ENCODE measurements around the gene CRMP1.
"Not testable (repeated sequence)": the region's sequence is repeated elsewhere in the genome, so short reads cannot be mapped to it uniquely, and the experiment has no call there.

The CRMP1 gene

GRCh38 chr4:5856362-5856761 lies 36.5 kb downstream of the CRMP1 start:
- DNase-seq (ENCODE audit: low spot score) = not testable (repeated sequence)

GRCh38 chr4:5854929-5855328 lies 38.0 kb downstream of the CRMP1 start:
- DNase-seq (ENCODE audit: low spot score) = no peak

DNA sequence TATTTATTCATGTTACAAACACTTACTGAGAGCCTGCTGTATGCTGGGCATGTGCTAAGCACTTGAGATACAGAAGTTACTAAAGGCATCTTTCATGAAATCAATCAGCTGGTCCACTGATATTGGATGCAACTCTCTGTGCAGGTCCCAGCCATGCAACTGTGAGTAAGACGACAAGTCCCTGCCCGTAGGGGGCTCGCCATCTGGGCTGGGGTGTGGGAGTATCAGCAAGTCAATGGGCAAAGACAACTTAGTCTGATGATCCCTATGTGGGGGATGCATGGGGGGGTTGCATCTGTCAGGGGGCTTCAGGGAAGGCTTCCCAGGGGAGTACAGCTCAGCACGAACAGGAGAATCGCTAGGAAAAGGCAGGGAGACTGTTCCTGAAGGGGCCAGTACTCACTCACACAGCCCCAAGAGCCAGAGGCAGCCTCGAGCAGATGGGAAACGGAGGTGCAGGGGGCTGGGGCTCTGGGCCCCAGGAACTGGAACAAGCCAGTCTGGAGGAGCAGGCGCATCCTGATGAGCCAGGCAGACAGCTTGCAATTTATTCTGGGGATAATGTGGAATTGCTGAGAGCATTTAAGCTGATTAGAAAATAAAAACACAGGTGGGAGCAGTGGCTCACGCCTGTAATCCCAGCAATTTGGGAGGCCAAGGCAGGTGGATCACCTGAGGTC lies 40.2 kb downstream of the CRMP1 start:
- DNase-seq (ENCODE audit: low spot score) = no peak

DNA sequence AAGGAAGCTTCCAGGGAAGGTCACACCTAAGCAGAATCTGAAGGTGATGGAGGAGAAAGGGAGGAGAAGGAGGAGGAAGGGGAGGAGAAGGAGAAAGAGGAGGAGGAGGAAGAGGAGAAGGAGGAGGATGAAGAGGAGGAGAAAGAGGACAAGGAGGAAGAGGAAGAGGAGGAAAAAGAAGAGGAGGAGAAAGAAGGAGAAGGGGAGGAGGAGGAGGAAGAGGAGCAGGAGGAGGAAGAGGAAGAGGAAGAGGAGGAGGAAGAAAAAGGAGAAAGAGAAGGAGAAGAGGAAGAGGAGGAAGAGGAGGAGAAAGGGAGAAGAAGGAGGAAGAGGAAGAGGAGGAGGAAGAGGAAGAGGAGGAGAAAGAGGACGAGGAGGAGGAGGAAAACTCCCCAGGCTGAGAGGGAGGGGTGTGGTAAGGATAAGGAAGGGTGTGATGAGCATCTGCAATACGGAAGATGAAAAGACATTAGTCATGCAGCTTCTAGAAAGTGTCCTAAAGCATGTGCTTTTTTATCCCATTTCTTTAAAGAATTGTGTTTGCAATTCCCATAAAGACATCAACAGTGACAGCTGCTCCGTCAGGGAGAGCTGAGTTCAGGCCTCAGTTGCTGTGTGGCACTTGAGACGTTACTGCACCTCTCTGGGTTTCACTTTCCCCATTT lies 41.1 kb downstream of the CRMP1 start:
- no peak for DNase-seq (ENCODE audit: low spot score)

DNA sequence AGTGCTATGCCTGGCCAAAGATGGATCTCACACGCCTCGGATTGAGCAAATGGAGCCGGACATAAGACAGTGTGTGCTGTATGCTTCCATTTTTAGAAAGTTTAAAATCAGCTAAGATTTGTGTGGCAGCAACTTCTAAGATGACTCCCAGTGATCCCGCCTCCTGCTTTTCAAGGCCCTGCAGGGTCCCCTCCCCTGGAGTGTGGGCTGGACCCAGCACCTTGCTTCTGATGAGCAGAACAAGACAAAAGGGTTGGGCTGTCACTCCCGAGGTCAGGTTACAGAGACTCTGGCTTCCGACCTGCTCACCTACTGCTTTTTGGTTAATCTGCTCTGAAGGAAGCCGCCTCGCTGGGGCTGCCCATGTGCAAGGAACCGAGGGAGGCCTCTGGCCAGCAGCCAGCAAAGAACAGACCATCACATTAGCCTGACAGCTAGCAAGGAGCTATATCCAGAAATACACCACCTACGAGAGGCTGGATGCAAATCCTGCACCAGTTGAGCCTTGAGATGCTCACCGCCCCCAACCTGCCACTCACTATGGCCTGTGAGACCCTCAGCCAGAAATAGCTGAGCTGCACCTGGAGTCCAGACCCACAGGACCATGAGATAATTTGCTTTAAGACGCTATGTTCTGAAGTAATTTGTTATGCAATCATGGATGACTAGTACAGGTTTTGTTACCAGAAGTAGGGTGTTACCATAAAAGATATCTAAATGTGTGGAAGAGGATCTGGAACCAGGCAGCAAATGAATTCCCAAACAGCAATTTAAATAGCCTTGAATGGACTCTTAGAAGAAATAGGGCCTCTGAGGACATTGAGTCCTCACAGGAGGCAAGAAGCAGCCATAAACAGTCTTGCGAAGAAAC lies 47.6 kb downstream of the CRMP1 start:
- no peak for DNase-seq (ENCODE audit: low spot score)

GRCh38 chr4:5843573-5844530 lies 49.0 kb downstream of the CRMP1 start:
- no peak for DNase-seq (ENCODE audit: low spot score)

- DNase-seq (ENCODE audit: low spot score) = no peak
These were observed 50.4 kb downstream of the CRMP1 start for GRCh38 chr4:5842456-5842855.

DNA sequence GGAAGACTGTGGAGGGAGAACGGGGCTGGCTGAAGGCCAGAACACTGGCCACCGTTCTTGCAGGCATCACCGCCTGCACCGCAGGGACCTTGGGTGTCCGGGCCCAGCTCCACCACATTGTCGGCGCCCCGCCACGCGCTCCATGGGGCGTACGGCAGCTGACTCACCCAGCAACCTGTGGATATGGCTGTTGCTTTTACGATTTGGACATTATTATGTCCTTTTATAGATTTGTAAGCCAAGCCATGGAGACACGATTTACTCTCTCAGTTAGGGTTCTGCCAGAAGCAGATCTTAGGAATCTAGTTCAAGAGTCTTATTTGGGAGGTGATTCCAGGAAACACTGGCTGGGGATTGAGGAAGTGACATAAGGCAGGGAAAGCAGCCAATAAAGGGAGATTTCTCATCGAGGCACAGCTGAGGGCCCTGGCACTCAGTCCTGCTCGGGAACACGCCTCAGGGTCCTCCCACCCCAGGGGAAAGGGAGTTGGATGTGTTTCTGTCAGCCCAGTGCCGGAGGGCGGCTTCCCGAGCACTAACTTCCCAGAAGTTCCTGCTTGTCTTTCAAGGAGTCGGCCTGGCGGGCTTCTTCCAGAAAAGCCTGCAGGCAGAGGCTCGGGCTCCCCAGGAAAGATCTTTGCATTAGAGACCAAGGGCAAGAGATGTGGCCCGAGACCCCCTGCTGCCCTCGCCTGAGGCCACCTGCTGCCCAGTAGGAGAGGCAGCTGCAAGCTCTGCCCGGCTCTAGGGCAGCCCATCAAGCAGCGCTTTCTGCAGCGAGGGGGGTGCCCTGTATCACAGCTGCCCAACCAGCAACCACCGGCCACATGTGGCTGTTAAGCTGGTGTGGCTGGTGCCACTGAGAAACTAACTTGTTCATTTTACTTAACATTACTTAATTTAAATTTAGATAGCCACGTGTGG lies 52.9 kb downstream of the CRMP1 start:
- no peak for DNase-seq (ENCODE audit: low spot score)

- no peak for DNase-seq (ENCODE audit: low spot score)
These were observed 53.6 kb downstream of the CRMP1 start for GRCh38 chr4:5839332-5839731.

DNA sequence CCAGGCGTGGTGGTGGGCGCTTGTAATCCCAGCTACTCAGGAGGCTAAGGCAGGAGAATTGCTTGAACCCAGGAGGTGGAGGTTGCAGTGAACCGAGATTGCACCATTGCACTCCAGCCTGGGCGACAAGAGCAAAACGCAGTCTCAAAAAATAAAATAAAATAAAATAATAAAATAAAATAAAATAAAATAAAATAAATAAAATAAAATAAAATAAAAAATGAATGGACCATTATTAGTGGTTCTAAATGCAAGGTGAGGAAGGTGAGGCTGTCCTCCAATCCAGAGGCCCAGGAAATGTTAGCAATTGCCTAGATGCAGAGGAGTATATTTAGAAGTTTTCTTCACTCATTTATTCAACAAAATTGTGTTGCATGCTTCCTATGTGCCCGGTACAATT lies 55.4 kb downstream of the CRMP1 start:
- DNase-seq (ENCODE audit: low spot score) = not testable (repeated sequence)

GRCh38 chr4:5836943-5837342 lies 55.9 kb downstream of the CRMP1 start:
- no peak for DNase-seq (ENCODE audit: low spot score)

- DNase-seq (ENCODE audit: low spot score) = no peak
These were observed 64.9 kb downstream of the CRMP1 start for GRCh38 chr4:5828005-5828391.

GRCh38 chr4:5827108-5828004 lies 65.5 kb downstream of the CRMP1 start:
- DNase-seq (ENCODE audit: low spot score) = no peak

- DNase-seq (ENCODE audit: low spot score) = no peak
These were observed 66.3 kb downstream of the CRMP1 start for GRCh38 chr4:5826437-5827107.

DNA sequence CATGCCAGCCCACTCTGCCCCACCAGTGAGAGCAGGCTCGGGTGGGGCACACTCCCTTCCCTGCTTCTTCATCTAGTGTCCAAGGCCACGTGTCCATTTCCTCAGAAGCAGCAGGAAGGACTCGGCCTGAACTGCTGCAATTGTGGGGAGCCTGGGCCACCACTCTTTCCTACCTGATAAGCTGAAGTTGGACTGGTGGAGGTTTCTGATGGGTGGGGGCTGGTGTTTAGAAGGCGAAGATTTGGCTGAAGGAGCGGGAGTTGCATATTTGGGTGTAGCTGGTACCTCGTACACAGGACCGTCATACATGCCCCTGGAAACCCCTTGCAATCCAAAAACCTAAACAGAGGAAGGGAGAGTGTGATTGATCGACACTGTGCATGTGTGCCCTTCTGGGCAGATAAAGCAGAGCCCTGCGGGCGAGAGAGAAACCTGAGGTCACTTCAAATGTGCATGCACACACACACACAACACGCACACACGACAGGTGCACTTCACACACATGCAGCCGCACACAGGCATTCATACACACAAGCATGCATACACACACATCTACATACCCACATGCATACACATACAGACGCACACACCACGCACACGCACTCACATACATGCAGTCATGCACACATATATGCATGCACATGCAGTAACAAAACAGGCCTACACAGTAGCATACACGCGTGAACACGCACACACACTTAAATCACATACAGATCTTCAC lies 67.4 kb downstream of the CRMP1 start:
- DNase-seq (ENCODE audit: low spot score) = no peak

DNA sequence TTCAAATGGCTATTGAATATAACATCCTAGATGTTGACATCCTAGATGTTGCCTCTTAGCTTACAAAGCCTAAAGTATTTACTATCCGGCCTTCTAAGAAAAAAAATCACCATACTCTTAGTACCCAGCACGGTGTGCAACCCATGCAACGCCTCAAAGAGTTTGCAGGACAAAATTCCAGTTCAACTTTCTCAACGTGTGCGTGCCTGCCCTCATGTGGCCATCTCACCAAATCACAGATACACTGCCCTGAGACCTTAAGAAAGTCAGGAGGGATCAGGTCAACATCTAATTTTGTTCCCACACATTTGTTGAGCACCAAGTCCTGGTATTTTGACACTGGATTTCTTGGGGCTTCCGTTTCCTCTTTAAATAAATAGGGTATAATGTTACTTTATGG lies 68.3 kb downstream of the CRMP1 start:
- no peak for DNase-seq (ENCODE audit: low spot score)

- DNase-seq (ENCODE audit: low spot score) = no peak
These were observed 68.7 kb downstream of the CRMP1 start for GRCh38 chr4:5824227-5824626.

DNA sequence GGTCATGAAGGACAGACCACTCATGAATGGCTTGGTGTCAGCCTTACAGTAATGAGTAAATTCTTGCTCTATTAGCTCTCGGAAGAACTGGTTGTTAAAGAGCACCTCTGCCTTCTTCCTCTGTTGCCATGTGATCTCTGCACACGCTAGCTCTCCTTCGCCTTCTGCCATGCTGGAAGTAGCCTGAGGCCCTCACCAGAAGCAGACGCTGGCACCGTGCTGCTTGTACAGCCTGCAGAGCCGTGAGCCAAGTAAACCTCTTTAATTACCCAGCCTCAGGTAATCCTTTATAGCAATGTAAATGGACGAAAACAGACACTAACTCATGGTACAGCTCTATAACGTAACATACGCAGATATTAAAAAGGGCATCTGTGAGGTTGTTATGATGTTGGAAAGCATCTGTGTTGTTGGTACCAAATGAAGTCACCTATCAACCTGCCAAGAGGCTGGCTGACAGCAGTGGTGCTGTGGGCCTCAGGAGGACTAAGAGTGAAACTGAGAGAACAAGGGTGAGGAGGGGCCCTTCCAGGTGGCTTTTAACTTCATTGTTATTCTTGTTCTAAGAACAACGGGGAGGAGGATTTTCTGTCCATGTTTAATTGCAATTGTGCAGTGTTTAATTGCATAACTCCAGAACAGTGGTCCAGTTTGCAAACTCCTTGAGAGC lies 69.2 kb downstream of the CRMP1 start:
- no peak for DNase-seq (ENCODE audit: low spot score)

Measured in globus pallidus (tissue), 1 donor.